HK-2 (cell line): ENCODE measurements around the gene DHRS3.

Source experiments
- DNase-seq: peaks from one replicate; pipeline ENCODE4 v3.0.0-alpha.2; 2018; ENCODE audit not compliant: unreplicated experiment

The DHRS3 gene

DNA sequence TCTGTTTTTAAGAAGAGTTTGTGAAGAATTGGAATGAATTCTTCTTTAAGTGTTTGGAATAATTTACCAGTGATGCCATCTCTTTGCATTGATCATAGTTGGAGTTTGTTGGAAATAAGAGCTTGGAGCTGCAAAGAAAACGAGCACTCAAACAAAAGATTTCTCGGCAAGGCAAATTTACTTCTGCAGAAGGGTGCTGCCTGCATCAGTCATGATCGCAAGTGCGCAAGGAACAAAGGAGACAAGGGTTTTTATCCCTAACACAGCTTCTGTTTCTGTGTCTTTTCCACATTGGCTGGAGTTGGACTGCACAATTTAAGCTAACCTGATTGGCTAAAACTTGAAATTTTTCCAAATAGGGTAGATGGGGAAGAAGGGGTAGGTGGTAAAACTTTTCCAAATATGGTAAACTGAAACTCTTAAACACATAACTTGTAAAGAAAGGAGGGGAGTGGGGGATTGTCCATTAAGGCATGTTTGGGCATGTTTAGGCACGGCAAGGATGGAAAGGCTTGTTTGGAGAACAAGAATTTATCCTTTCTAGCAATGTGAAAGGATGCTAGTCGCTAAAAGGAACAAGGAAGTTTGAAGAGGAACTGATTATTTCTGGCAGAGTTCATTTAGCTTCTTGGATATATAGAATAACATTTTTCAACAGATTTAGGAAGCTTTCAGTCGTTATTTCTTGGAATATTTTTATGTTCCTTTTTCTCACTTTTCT is 22.4 kb upstream of the DHRS3 start:
- no peak for DNase-seq

DNA sequence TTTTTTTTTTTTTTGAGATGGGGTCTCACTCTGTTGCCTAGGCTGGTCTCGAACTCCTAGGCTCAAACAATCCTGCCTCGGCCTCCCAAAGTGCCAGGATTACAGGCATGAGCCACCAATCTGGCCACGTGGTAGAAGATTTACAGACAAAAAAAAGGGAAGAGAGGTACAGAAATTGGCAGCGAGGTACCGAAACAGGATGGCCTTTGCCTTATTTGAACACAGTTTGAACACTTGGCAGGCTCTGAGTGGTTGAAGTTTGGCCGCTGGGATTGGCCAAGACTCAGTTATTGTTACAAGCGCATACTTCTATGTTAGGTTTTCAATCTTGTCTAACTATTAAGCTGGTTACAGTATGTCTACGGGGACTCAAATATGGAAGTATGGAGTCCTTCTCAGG is 19.7 kb upstream of the DHRS3 start:
- no peak for DNase-seq

DNA sequence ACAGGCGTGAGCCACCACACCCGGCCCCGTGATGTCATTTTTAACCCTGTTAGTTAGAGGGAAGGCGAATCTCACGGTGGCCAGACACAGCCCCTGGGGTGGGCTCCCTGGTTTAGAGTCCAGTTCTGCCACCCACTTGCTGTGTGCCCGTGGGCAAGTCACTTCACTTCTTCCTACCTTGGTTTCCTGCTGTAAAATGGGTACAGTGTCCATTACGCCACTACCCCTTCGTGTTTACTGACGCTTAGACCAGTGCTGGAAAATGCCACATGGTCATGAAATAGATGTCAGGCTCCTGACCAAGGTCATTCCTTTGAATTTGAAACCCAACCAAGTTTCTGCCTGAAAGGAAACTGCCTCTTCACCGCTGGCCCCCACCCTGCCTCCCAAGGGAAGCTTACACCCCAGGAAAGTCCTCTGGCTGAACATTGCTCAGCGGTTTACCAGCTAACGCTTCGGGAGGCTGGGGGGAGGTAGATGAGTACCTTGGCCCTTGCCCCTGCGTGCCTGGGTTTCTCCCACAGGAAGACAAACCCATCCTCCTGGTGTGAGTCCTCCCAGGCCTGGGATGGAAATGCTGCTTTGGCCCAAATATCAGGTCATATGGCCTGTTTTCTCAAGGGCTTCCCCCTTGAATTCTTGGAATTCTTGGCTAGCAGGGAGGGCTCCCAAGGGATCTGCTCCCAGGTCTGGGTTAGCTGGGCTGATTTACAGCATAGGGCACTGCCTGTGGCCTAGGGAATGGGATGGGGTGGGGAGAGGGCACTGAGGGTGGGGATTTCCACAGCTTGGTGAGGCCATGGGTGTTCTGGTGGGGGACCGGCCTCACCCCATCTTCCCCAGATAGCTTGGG is 18.3 kb upstream of the DHRS3 start:
- peak; percentile 39 for DNase-seq

DNA sequence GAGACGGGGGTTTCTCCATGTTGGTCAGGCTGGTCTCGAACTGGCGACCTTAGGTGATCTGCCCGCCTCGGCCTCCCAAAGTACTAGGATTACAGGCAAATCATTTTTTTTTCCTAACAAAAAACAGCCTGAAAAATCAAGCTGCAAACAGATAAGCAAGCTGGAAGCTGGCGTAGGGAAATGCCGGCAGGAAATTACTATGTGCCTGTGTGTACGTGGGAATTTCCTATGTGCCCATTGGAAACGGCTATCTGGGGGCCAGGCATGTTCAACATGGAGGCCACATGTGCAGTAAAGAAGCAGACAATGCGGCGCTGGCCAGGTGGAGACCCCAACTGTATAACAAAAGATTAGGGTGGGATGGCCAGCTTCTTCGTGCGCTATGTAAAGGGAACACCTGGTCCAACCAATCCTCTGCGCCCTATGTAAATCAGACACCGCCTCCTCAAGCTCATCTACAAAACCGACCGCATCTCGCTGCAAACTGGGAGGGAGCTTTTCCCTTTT is 16.7 kb upstream of the DHRS3 start:
- no peak for DNase-seq

DNA sequence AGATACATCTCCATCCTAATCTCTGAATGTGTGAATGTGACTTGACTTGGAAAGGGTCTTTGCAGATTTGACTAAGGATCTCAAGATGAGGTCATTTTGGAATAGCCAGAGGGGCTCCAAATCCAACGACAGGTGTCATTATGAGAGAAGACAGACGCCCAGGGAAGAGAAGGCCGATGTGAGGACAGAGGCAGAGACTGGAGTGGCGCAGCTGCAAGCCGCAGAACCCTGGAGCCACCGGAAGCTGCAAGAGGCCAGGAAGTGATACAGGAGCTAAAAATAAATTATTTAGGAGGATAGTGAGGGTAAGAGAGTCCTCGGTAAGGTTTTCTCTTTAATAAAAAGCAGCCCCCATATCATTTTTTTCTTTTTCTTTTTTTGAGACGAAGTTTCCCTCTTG is 16.1 kb upstream of the DHRS3 start:
- DNase-seq = no peak

DNA sequence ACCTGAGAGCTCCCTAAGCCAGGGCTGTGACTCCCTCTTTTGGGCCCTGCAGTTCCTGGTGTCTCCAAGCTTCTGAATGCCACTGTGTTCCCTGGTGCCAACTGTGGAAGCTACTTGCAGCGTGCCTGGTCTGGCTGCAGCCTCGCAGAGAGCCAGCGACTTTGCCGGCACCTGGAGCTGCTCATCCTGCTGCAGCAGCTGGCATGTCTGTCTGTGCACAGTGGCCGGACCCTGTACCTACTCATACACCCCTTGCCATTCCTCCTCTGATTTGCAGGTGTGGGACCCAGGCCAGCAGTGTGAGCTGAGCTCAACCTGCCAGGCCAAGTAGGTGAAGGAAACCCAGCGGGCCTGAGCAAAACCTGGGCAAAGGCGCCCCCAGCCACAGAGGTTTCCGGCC is 13.6 kb upstream of the DHRS3 start:
- DNase-seq = no peak

DNA sequence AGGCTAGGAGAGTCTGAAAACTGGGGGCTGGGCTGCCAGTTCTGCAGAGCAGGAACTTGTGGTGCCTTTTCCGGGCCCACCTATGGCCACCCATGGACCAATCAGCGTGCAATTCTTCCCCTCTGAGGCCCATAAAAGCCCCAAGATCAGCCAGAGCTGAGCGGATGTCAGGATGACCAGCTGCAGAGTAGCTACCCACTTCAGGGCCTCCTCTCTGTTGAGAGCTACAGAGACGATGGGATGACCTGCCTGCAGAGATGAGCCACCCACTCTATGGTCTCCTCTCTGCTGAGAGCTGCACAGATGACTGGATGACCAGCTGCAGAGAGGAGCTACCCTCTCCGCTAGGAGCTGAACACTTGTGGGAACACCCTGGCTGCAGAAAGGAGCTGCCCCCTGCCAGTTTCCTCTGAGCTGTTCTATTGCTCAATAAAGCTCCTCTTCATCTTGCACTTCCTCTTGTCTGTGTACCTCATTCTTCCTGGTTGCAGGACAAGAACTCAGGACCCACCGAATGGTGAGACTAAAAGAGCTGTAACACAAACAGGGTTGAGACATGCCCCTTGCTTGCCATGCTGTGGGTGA is 13.0 kb upstream of the DHRS3 start:
- no peak for DNase-seq

DNA sequence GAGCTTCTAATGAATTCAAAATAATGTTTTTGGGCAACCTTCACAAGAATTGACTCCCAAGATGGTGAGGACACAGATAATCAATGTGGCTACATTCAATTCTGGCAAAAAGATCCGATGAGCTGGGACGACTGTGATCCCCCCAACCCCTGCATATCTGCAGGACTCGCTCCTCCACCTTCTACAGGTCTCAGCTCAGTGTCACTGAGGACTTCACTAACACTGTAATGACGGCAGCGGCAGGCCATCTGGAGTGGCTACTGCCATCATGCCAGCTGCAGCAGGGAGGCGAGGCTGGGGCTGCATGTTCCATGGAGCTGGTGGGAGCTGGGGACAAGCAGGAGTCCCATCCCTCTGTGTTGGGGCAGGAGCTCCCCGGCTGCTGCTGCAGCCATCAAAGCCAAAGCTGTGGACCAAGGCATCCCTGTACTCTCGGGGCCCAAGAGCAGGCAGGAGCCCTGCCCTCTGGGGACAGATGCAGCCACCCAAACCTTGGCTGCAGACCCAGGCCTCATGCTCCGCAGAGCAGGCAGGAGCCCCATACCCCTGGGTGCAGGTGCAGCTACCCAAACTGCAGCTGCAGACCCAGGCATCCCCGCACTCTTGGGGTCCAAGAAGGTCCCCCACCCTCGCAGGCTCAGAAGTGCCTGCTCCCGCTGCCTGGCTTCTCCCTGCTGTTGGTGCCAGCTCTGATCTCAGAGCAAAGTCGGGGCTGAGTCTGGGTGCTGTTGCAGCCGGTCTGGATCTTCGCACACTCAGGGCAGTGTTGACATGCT is 12.2 kb upstream of the DHRS3 start:
- no peak for DNase-seq

DNA sequence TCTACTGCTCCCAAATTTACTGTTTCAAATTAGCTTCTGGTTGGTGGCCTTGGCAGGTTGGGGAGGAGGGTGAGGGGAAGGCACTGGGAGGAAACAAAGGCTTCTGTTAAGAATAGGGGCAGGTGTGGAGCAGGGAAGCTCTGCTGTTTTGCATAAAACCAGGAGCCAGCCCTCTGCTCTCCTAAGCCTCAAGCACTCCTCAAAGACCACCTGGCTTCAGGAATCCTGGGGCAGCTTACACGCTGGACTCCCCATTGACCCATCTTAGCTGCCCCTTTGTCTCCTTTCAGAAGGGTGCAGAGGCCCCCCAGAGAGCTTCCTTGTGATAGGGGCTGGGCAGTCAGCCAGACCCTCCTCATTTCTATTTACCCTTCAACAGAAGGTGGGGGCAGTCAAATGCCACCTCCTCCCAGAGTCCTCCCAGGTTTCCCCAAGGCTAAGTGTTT is 11.5 kb upstream of the DHRS3 start:
- no peak for DNase-seq

DNA sequence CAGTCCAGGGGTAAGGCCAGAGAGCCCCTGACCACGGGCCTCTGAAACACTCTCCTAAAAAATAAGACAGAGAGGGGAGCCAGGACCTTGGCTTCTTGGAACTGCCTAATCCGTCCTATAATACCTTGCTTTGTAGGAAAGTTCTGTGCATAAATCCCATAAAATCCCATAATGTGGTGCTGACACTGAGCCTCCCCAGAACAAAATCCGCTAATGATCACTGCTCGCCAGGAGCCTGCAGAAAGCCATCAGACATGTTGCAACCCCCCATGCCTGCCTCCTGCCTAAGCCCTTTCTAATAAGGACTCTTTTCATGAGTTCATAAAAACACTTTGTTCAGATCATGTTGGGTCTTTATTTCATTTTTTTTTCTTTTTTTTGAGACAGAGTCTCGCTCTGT is 9.3 kb upstream of the DHRS3 start:
- no peak for DNase-seq

DNA sequence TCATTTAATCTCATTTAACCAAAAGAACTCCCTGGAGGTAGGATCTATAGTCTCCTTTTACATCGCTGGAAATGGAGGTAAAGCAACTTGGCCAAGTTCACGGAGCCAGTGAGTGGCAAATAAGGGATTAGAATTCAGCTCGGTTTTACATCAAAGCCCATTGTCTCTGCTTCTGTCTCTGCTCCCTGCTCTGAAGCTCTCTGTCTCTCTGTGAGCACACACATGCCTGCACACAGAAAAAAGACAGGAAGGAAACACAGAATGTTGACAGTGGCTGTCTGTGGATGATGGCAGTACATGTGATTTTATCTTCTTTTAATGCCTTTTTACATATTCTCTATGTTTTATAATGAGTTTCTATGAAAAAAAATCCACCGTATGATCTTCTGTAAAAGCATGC is 8.9 kb upstream of the DHRS3 start:
- DNase-seq = no peak

DNA sequence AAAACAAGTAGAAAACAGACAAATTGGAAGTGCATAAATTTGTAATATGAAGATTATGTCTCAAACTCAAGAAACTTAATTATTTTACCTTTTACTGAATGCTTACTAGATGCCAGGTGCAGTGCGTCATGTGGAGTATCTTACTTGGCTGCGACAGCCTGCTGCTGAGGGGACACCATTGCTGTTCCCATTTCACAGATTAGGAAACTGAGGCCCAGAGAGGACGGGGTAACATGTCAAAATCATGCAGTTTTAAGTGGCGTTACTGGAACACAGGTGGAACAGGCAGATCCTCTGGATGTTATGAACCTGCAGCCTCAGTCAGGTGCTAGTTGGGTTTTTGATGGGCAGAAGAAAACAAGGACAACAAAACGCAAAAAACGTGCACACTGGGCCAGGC is 7.3 kb upstream of the DHRS3 start:
- no peak for DNase-seq

DNA sequence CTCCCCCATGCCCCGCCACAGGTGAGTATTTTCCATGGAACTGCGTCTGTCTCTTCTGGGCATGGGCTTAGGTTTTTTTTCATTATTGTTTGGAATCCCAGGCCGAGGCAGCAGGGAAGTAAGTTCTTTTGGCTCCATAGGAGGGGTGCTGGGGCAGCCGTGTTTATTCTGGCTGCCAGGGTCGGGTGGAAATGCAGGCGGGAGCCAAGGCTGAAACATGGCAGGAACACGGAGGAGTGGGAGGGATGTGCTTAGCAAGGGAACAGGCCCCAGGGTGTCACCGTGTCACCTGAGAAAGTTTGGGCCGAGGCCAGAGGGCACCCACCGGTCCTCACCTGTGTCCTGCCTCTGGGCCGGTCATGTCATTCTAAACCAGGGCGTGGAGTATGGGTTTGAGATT is 4.5 kb upstream of the DHRS3 start:
- DNase-seq = no peak

DNA sequence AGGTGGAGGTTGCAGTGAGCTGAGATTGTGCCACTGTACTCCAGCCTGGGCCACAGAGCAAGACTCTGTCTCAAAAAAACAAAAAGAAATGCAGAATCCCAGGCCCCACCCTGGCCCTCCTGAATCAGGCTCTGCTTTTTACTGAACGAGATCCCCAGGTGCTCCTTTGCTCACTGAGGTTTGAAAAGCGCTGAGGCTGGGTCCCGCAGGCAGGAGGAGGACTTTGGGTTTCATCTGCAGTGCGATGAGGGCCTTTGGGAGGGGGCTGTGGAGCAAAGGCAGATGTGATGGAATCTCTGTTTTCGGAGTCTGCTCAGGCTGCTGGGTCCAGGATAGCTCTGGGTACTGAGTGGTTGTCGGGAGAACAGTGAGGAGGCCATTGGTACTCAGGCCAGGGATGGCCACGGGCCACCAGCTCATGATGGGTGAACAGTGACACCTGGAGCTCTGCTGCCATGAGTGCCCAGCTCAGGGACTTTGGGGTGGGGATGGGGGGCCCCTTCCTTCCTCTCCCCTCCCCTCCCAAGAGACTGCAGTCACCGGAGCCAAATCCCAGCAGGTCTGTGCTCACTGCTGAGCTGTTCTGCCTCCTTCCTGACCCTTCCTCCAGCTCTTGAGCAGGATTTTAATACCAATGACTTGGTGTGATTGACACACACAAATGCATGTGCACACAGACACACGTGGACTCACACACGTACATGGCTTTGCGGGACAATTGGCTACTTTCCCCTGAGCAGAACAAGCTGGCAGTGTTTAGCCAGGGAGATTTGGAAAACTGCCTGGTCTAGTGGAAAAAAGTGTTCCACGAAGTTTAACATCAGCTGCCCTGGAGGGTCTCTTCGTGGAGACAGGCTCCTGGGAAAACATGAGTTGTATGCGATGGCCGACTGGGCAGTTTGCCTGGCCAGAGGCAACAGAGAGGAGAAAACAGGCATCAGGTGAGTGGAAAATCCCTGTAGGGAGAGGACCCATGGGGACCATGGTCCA is 3.6 kb upstream of the DHRS3 start:
- DNase-seq = no peak

DNA sequence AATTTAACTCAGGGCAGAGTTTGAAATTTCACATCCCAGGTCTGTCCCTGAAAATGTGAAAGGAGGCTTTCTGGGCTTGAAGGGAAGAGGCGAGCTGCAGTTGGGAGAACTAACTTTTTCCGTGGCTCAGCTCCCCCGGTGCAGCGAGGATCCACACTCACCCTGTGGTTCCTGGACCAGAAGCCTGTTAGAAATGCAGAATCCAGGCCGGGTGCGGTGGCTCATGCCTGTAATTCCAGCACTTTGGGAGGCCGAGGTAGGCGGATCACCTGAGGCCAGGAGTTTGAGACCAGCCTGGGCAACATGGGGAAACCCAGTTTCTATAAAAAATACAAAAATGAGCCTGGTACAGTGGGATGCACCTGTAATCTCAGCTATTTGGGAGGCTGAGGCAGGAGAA is 2.9 kb upstream of the DHRS3 start:
- no peak for DNase-seq

DNA sequence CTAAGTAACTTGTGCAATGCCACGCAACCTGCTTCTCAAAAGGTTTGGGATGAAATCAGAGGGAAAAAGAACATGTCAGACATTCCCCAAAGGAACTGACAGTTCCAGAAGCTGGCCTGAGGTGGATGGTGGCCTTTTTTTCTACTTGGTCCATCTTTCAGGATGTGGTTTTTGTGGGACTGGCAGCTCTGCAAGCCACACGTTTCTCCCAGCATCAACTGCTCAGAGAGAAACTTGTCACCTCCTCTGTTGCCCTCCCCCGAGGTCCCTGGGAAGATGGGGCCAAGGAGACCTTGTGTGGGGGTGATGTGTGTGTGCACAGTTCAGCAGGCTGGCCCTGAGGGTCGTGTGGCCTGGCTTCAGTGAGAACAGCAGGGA is 2.5 kb upstream of the DHRS3 start:
- DNase-seq = no peak

DNA sequence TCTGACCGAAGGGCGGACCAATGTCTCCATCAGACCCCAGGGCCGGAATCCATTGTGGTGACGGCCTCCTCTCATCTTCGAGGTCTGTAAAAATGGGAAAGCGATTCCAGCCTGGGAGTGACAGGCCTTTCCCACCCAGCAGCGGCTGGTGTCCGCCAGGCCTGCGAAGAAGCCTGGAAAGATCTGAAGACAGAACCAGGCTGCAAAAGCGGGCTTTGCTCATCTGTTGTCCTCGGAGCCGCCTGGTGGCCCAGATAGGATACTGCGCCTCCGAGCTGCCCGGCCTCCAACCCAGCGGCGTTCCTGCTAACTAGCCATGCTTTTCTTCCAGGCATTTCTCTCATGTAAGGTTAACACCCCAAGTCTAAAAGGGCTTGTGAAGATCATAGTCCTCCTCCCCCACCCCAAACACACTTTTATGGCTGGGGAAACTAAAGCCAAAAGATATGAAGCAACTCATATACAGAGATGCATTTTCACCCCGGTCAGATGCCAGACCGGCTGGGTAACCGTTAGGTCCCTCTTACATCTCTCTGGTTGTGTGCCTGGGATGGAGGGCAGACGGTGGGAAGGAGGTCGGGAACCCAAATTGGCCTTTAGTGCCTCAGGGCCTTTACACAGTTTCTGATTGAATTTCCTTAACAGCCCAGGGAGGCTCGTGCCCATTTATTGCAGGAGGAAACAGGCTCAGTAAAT is 1.9 kb upstream of the DHRS3 start:
- peak; percentile 85 for DNase-seq

DNA sequence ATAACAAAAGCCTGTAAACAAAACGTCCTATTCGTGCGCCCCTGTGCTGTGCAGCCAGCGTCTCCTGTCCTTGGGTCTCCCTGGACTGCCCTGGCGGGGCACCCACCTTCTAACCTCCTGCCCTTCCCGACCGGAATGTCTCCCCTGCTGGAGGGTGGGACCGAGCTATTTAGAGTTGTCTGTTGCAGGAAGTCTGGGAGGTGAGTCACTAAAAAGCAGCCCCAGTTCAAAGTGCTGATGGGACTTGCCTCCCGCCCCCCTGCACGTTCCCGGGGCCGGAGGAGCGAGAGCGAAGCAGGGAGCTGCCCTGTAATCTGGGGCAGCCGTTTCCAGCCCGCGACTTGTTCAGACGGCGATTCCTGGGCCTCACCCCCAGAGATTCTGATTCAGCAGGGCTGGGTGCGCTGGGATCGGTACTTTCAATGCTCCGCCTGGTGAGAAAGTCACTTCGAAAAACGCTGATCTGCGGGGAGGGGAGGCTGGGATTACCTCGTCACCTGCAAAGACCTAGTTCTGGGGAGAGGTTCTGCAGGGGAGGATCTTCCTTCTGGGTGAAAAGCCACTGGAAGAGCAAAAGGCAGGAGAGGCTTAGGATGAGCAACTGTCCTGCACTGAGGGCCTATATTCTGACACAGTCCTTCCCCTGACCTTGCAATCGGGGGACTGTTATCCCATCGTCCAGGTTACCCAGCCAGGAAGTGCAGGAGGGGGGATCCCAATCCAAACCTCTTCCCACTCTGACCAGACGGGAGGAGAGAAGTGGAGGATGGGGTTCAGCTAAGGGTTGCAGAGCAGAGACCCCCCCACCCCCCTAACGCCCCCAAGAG is 1.2 kb upstream of the DHRS3 start:
- DNase-seq = peak; percentile 75

DNA sequence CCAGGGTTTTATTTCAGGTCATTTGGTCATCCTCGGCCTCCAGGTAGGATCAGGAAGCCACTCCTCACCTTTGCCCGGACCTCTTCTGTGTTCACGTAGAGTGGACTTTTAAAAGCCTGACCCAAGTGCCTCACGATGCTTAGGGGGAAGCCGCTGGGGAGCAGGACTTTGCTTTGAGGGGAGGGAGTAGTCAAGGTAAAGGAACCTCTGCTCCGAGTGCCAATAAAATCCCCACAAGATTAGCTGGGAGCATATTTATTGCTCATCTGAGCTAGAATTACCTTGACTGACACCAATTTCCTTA is 603 bp upstream of the DHRS3 start:
- DNase-seq = no peak

DNA sequence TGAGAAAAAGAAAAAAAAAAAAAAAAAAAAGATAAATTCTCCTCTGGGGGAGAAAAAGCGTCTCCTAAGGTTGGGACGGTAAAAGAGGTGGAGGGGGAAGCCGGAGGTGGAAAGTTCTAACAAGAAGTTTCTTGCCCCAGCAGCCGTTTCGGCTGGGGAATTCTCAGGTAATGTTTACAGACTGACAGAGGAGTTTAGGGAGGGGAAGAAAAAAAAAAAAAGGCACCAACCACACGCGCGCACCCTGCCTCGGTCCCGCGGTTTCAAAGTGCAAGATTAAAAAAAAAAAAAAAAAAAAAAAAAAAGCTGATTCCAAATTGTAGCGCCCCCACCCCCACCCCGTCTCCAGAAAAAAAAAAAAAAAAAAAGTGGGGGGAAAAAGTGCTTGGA is 504 bp downstream of the DHRS3 start:
- DNase-seq = no peak
